Ramos (cell line): ENCODE data around the gene WRNIP1.

ENCODE experiments used
- in situ Hi-C: fragments of 300-500 bp; cut with MboI; formaldehyde crosslinking; loops from one replicate; pipeline ENCODE4 v1.14.3; 2022; ENCODE audit warnings: low sequenced_read_pairs; ENCODE audit not compliant: unreplicated experiment

Gene WRNIP1

GRCh38 chr6:2765166-2765895 lies at the start of gene WRNIP1:
WRNIP1 (plus strand) TSS chr6:2765393; CDS start chr6:2765623, 230 bp downstream.
- in situ Hi-C loops = no loop called here

- in situ Hi-C loops = no loop called here
These were observed 49.5 kb upstream of the WRNIP1 start for GRCh38 chr6:2715737-2716136.

- in situ Hi-C loops = no loop called here
These were observed 48.1 kb upstream of the WRNIP1 start for GRCh38 chr6:2716936-2717700.

- in situ Hi-C loops = no loop called here
These were observed 46.7 kb upstream of the WRNIP1 start for GRCh38 chr6:2718334-2719092.

- in situ Hi-C loops = no loop called here
These were observed 46.1 kb upstream of the WRNIP1 start for GRCh38 chr6:2719093-2719455.

- in situ Hi-C loops = no loop called here
These were observed 44.0 kb upstream of the WRNIP1 start for GRCh38 chr6:2721219-2721618.

GRCh38 chr6:2725364-2725988 lies 39.7 kb upstream of the WRNIP1 start:
- in situ Hi-C loops = no loop called here

- in situ Hi-C loops = no loop called here
These were observed 39.1 kb upstream of the WRNIP1 start for GRCh38 chr6:2725999-2726567.

- in situ Hi-C loops = no loop called here
These were observed 35.3 kb upstream of the WRNIP1 start for GRCh38 chr6:2729921-2730320.

GRCh38 chr6:2730353-2731107 lies 34.7 kb upstream of the WRNIP1 start:
- in situ Hi-C loops = no loop called here

GRCh38 chr6:2731281-2731909 lies 33.8 kb upstream of the WRNIP1 start:
- in situ Hi-C loops = no loop called here

- in situ Hi-C loops = no loop called here
These were observed 32.6 kb upstream of the WRNIP1 start for GRCh38 chr6:2732503-2733089.

GRCh38 chr6:2733324-2733723 lies 31.9 kb upstream of the WRNIP1 start:
- in situ Hi-C loops = no loop called here

GRCh38 chr6:2733736-2734480 lies 31.3 kb upstream of the WRNIP1 start:
- in situ Hi-C loops = no loop called here

GRCh38 chr6:2734488-2735166 lies 30.6 kb upstream of the WRNIP1 start:
- in situ Hi-C loops = no loop called here

GRCh38 chr6:2737885-2738284 lies 27.3 kb upstream of the WRNIP1 start:
- in situ Hi-C loops = no loop called here

GRCh38 chr6:2738373-2738979 lies 26.7 kb upstream of the WRNIP1 start:
- in situ Hi-C loops = no loop called here
